Measurements from ENCODE around the gene CCR2.

CCR2 gene

DNA sequence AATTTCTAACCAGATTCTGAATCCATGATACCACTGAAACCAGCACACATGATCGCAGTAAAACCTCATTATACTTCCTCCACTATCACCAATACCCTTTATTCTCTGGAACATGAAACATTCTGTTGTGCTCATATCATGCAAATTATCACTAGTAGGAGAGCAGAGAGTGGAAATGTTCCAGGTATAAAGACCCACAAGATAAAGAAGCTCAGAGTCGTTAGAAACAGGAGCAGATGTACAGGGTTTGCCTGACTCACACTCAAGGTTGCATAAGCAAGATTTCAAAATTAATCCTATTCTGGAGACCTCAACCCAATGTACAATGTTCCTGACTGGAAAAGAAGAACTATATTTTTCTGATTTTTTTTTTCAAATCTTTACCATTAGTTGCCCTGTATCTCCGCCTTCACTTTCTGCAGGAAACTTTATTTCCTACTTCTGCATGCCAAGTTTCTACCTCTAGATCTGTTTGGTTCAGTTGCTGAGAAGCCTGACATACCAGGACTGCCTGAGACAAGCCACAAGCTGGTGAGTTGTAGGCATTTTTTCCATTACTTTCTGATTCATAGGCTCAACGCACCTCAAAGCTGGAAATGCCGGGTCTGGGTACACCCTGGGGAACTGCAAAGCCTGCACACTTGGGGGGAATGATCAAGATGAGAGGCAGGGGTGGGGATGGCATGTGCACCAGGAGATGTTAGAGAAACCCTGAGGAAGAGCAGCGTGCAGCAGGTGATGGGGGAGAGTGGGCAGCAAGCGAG, at the start of gene CCR2:
CCR2 (plus strand) TSS at position 465 of the 764 bp plus-strand sequence. CDS start 3,417 bp downstream, outside the sequence.
- Histone ChIP-seq H3K27ac (peak within 1 kb of the TSS in 4 of 11 experiments; percentile 2 to 60 (median 33); a peak in 7 of 22 replicates), H3K4me1 (peaks cover 38 to 91% (median 51%) of the 10 kb centered on the region in 10 experiments), H4K20me1 (no peaks in the 10 kb centered on the region), H3K4me3 (peak within 1 kb of the TSS in 3 of 10 experiments; percentile 17 to 59 (median 23); a peak in 7 of 20 replicates), H3K4me2 (peak within 1 kb of the TSS in 10 of 11 experiments; percentile 20 to 92 (median 65); a peak in 19 of 22 replicates), H3K9me3 (replicated peaks in 1 of 11) (no peaks in the 10 kb centered on the region), H3K27me3 (no peaks in the 10 kb centered on the region), H3K36me3 (peaks cover 0 to 9% (median 0%) of the 10 kb centered on the region in 11 experiments; a peak in 4 of 22 replicates), H3K9ac (peak within 1 kb of the TSS in 3 of 11 experiments; percentile 19 to 51 (median 38); a peak in 4 of 22 replicates)
- no peak for TF ChIP-seq Cebpa-rat (IDR thresholded peaks at IDR 0.05)

- no peaks in the 10 kb centered on the region for H4K20me1 ChIP-seq
- H3K4me3 ChIP-seq = no peak overlapping the region
- no peaks in the 10 kb centered on the region for H3K36me3 ChIP-seq
- H3K4me2 ChIP-seq = peak overlapping the region in 3 of 11 experiments; percentile 44 to 68 (median 62); a peak in 4 of 22 replicates
- peaks cover 0 to 11% (median 0%) of the 10 kb centered on the region in 11 experiments; a peak in 2 of 22 replicates for H3K9me3 ChIP-seq (replicated peaks in 1 of 11)
- H3K4me1 ChIP-seq = peaks cover 0 to 73% (median 23%) of the 10 kb centered on the region in 10 experiments; a peak in 14 of 20 replicates
- peak overlapping the region in 2 of 11 experiments; percentile 12 to 24; a peak in 1 of 22 replicates for H3K27ac ChIP-seq
- no peaks in the 10 kb centered on the region for H3K27me3 ChIP-seq
- TF ChIP-seq Cebpa-rat (IDR thresholded peaks at IDR 0.05) = no peak
- no peak overlapping the region for H3K9ac ChIP-seq
Observed at GRCh38 chr3:46304739-46305138, 49.2 kb upstream of the CCR2 start.

GRCh38 chr3:46312991-46313390, 40.9 kb upstream of the CCR2 start:
- peaks cover 0 to 38% (median 8%) of the 10 kb centered on the region in 11 experiments; a peak in 9 of 22 replicates for H3K9me3 ChIP-seq (replicated peaks in 1 of 11)

GRCh38 chr3:46314517-46314916, 39.4 kb upstream of the CCR2 start:
- TF ChIP-seq Cebpa-rat (IDR thresholded peaks at IDR 0.05) = no peak
- peak overlapping the region in 6 of 11 experiments; percentile 12 to 97 (median 80); a peak in 9 of 22 replicates for H3K27ac ChIP-seq
- no peaks in the 10 kb centered on the region for H3K27me3 ChIP-seq
- H3K9ac ChIP-seq = peak overlapping the region in 2 of 11 experiments; percentile 7 to 55; a peak in 3 of 22 replicates
- peaks cover 0 to 43% (median 8%) of the 10 kb centered on the region in 11 experiments; a peak in 9 of 22 replicates for H3K9me3 ChIP-seq (replicated peaks in 1 of 11)
- no peaks in the 10 kb centered on the region for H3K36me3 ChIP-seq
- H3K4me1 ChIP-seq = peaks cover 0 to 100% (median 34%) of the 10 kb centered on the region in 10 experiments; a peak in 12 of 20 replicates
- H3K4me3 ChIP-seq = no peak overlapping the region
- peak overlapping the region in 5 of 11 experiments; percentile 21 to 79 (median 51); a peak in 7 of 22 replicates for H3K4me2 ChIP-seq
- no peaks in the 10 kb centered on the region for H4K20me1 ChIP-seq

More at GRCh38 chr3:46312991-46313390, 40.9 kb upstream of the CCR2 start:
- H3K4me1 ChIP-seq = peaks cover 0 to 97% (median 34%) of the 10 kb centered on the region in 10 experiments; a peak in 12 of 20 replicates
- peak overlapping the region in 6 of 11 experiments; percentile 39 to 85 (median 75); a peak in 10 of 22 replicates for H3K9ac ChIP-seq
- peak in 7 of 11 experiments; percentile 71 to 99 (median 96); a peak in 14 of 22 replicates for TF ChIP-seq Cebpa-rat (IDR thresholded peaks at IDR 0.05)
- H3K27me3 ChIP-seq = no peaks in the 10 kb centered on the region
- H3K4me2 ChIP-seq = peak overlapping the region in 6 of 11 experiments; percentile 47 to 86 (median 69); a peak in 12 of 22 replicates
- no peaks in the 10 kb centered on the region for H4K20me1 ChIP-seq
- no peaks in the 10 kb centered on the region for H3K36me3 ChIP-seq
- H3K27ac ChIP-seq = peak overlapping the region in 8 of 11 experiments; percentile 5 to 97 (median 88); a peak in 14 of 22 replicates
- no peak overlapping the region for H3K4me3 ChIP-seq

- peak overlapping the region in 7 of 11 experiments; percentile 7 to 97 (median 68); a peak in 13 of 22 replicates for H3K27ac ChIP-seq
- peaks cover 5 to 100% (median 41%) of the 10 kb centered on the region in 10 experiments for H3K4me1 ChIP-seq
- H4K20me1 ChIP-seq = no peaks in the 10 kb centered on the region
- H3K36me3 ChIP-seq = no peaks in the 10 kb centered on the region
- H3K4me3 ChIP-seq = no peak overlapping the region
- peak overlapping the region in 6 of 11 experiments; percentile 12 to 84 (median 69); a peak in 10 of 22 replicates for H3K4me2 ChIP-seq
- TF ChIP-seq Cebpa-rat (IDR thresholded peaks at IDR 0.05) = no peak
- H3K27me3 ChIP-seq = no peaks in the 10 kb centered on the region
- peak overlapping the region in 5 of 11 experiments; percentile 34 to 65 (median 36); a peak in 10 of 22 replicates for H3K9ac ChIP-seq
- peaks cover 0 to 51% (median 13%) of the 10 kb centered on the region in 11 experiments; a peak in 10 of 22 replicates for H3K9me3 ChIP-seq (replicated peaks in 1 of 11)
Observed at GRCh38 chr3:46316206-46316605, 37.7 kb upstream of the CCR2 start.

- peak in 2 of 11 experiments; percentile 25 to 30; a peak in 1 of 22 replicates for TF ChIP-seq Cebpa-rat (IDR thresholded peaks at IDR 0.05)
- Histone ChIP-seq H3K27me3 (no peaks in the 10 kb centered on the region), H3K4me3 (no peak overlapping the region), H3K27ac (peak overlapping the region in 4 of 11 experiments; percentile 66 to 97 (median 93); a peak in 8 of 22 replicates), H4K20me1 (no peaks in the 10 kb centered on the region), H3K4me1 (peaks cover 20 to 98% (median 44%) of the 10 kb centered on the region in 10 experiments), H3K36me3 (no peaks in the 10 kb centered on the region), H3K9me3 (replicated peaks in 1 of 11) (peaks cover 0 to 47% (median 8%) of the 10 kb centered on the region in 11 experiments; a peak in 11 of 22 replicates), H3K4me2 (peak overlapping the region in 5 of 11 experiments; percentile 18 to 79 (median 47); a peak in 8 of 22 replicates), H3K9ac (no peak overlapping the region)
Observed at GRCh38 chr3:46318207-46318927, 35.5 kb upstream of the CCR2 start.

- H3K9ac ChIP-seq = peak overlapping the region in 10 of 11 experiments; percentile 39 to 82 (median 68); a peak in 18 of 22 replicates
Observed at GRCh38 chr3:46321461-46322104, 32.3 kb upstream of the CCR2 start.

More at GRCh38 chr3:46321461-46322104, 32.3 kb upstream of the CCR2 start:
- peak overlapping the region; percentile 59 to 92 (median 83) for H3K4me2 ChIP-seq
- peak overlapping the region in 3 of 10 experiments; percentile 1 to 16 (median 13); a peak in 1 of 20 replicates for H3K4me3 ChIP-seq
- peak overlapping the region; percentile 41 to 97 (median 87) for H3K27ac ChIP-seq
- H4K20me1 ChIP-seq = no peaks in the 10 kb centered on the region
- H3K9me3 ChIP-seq (replicated peaks in 1 of 11) = peaks cover 0 to 62% (median 14%) of the 10 kb centered on the region in 11 experiments; a peak in 17 of 22 replicates
- H3K36me3 ChIP-seq = no peaks in the 10 kb centered on the region
- no peaks in the 10 kb centered on the region for H3K27me3 ChIP-seq
- TF ChIP-seq Cebpa-rat (IDR thresholded peaks at IDR 0.05) = peak in 2 of 11 experiments; percentile 20 to 41; a peak in 1 of 22 replicates
- H3K4me1 ChIP-seq = peaks cover 20 to 96% (median 48%) of the 10 kb centered on the region in 10 experiments

All from BLaER1 treated with 17β-estradiol and CSF1 and Interleukin-3, amounts not matched to agents 10 nM and 100 nM (cell line).